ENCODE data around the gene NOTCH2. TPM values are rescaled to one million over a fixed set of nuclear protein-coding genes. Genes with fewer than 3 reads are reported as not detected.
A peak's percentile ranks its signal among the peaks of the same experiment; 100 is the strongest.

NOTCH2 gene
- total RNA-seq, 1 experiment from 2014 or later: 78.5 TPM

GRCh38 chr1:119911775-119912174 lies 157.7 kb downstream of the NOTCH2 start:
- no peak for DNase-seq (ENCODE audit: low read depth)

DNA sequence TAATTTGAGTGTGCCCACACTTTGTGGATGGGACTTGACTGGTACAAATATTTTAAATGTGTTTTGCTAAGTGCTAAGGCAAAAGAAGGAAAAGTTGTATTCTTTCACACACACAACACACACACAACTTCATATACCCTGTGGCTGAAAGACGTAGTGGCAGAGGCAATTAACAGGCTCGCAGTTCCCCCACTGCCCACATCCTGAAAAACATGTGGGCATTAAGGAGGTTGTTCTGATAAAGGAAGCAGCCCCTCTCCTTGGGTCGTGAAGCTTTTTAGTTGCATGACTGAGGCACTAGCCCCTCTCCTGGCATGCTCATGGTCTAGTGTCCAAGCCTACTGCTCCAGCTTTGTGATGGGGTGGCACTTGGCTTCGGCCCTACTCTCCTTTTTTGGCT lies 158.8 kb downstream of the NOTCH2 start:
- no peak for DNase-seq (ENCODE audit: low read depth)

GRCh38 chr1:119909890-119910596 lies 159.4 kb downstream of the NOTCH2 start:
- no peak for DNase-seq (ENCODE audit: low read depth)

DNA sequence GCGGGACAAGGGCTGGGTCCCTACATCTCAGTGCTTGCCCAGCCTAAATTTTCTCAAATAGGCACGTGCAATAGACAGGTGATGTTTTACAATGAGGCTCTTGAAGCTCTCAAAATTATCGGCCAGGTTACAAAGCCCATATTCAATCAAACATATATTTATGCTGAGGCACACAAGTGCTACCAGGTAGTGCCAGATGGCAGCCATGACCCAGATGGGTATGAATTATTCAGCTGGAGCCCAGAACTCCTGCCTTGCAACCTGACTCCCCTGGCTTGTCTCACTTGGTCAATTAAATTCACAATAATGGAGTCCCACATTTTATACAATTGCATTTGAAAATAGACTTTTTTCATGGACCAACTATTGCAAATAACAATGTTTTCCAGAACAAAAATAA lies 160.8 kb downstream of the NOTCH2 start:
- no peak for DNase-seq (ENCODE audit: low read depth)

- DNase-seq (ENCODE audit: low read depth): no peak
Observed at GRCh38 chr1:119906927-119907652, 162.4 kb downstream of the NOTCH2 start.

GRCh38 chr1:119903443-119903835 lies 166.0 kb downstream of the NOTCH2 start:
- DNase-seq (ENCODE audit: low read depth): no peak

DNA sequence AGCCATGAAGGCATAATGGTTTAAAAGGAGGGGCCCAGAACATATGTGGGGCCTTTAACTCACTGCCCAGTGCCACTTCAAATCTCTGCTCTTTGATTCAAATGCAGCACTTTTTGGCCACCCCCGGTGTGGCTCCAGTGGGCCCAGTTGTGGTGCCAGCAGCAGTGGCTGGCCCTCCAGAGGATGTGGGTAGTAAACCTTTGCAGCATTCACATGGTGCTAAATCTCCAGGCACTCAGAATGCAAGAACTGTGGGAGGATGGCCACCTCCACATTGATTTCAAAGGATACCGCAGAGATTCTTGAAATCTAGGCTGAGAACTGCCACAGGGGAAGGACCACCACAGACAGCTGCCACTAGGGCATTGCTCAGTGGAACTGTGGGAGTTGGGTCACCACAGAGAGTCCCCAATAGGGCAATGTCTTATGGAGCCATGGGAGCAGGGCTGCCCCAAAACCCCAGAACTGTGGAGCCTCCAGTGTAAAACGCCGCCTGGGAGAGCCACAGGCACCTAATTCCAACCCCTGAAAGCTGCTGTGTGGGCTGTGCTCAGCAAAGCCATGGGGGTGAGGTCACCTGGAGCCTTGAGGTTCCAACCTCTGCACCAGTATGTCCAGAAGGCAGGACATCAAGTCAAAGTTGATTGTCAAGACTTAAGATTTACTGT lies 166.6 kb downstream of the NOTCH2 start:
- no peak for DNase-seq (ENCODE audit: low read depth)

GRCh38 chr1:119898981-119899720 lies 170.3 kb downstream of the NOTCH2 start:
- no peak for DNase-seq (ENCODE audit: low read depth)

DNA sequence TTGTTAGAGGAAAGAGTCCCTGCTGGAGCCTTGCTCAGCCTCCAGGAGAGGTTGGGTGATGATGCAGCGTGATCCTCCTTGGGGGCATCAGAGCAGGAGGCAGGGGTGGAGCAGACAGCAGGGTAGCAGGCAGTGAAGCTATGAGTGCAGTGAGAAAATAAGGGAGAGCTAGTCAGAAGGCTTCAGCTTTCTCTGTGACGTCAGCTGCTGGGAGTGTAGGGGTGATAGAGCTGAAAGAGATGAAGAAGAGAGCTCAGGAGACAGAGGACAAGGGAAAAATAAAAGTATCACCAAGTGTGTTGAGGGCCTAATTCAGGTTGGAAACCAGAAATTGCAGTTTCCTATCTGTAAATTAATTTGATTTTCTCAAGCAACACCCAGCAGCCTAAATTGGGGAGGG lies 170.9 kb downstream of the NOTCH2 start:
- DNase-seq (ENCODE audit: low read depth): no peak

DNA sequence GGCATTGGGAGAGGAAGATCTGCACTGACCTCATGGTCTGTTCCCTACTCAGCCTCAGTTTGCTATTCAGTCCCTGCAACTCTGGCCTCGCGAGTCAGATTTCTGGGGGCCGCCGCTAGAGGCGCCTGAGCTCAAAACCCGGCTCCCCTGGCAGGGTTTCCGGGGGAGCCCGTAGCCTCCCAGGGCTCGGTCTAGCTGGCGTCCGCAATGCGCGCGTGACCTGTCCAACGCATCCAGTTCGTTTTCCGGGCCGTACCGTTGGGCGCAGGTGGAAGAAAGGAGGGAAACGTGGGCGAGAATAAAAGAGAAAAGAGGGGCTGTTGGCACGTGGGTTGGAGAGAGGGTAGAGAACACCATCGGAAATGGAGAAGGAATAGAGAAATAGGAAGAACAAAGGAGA lies 173.2 kb downstream of the NOTCH2 start, which contains the start of gene ADAM30:
Gene ADAM30 (minus strand): TSS at position 213 of the 400 bp plus-strand sequence. CDS start 179 bp downstream, at position 34.
- no peak for DNase-seq (ENCODE audit: low read depth)

DNA sequence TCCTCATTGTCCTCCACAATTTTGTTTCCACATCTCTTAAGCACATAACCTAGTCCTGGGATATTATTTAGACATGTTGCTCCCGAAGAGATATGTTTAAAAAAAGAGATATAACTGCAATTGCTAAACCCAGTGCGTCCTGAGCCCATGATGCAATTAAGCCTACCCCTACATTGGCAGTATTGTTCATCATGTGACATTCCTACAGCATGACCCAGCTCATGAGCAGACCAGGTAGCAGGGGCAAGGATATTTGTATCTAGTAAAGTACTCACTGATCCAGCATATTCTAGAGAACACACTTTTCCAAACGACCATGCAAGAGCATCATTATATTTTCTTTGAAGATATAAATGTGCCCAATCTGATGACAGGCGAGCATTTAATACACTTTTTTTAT lies 174.4 kb downstream of the NOTCH2 start:
- no peak for DNase-seq (ENCODE audit: low read depth)

GRCh38 chr1:119893827-119894700 lies 175.4 kb downstream of the NOTCH2 start:
- DNase-seq (ENCODE audit: low read depth): no peak

DNA sequence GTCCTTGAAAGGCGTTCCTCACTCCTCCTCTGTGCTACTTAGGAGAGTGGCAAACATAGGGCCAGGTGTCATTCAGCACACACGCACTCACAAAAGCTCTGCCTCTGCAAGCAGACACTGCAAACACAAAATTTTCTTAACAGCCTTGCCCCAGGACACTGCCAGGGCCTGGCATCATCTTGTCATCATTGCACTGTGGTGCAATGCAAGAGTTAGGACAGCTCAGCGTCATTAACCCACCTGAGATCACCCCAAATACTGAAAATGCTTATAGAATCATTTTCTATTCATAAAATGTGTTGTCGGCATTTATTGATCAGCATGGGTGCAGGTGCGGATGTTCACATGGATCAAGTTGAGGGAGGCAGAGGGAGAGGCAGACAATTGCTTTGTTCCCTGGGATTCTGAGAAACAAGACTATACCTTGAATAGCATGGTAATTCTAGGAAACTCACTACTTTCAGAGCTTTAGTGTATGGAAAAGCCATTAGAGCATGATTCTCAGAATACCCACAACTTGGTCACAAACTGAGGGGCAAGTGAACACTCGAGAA lies 176.1 kb downstream of the NOTCH2 start:
- DNase-seq (ENCODE audit: low read depth): no peak

GRCh38 chr1:119891386-119891785 lies 178.1 kb downstream of the NOTCH2 start:
- DNase-seq (ENCODE audit: low read depth): no peak

- DNase-seq (ENCODE audit: low read depth): no peak
Observed at GRCh38 chr1:119888476-119888875, 181.0 kb downstream of the NOTCH2 start.

GRCh38 chr1:119887427-119887826 lies 182.0 kb downstream of the NOTCH2 start:
- DNase-seq (ENCODE audit: low read depth): no peak

DNA sequence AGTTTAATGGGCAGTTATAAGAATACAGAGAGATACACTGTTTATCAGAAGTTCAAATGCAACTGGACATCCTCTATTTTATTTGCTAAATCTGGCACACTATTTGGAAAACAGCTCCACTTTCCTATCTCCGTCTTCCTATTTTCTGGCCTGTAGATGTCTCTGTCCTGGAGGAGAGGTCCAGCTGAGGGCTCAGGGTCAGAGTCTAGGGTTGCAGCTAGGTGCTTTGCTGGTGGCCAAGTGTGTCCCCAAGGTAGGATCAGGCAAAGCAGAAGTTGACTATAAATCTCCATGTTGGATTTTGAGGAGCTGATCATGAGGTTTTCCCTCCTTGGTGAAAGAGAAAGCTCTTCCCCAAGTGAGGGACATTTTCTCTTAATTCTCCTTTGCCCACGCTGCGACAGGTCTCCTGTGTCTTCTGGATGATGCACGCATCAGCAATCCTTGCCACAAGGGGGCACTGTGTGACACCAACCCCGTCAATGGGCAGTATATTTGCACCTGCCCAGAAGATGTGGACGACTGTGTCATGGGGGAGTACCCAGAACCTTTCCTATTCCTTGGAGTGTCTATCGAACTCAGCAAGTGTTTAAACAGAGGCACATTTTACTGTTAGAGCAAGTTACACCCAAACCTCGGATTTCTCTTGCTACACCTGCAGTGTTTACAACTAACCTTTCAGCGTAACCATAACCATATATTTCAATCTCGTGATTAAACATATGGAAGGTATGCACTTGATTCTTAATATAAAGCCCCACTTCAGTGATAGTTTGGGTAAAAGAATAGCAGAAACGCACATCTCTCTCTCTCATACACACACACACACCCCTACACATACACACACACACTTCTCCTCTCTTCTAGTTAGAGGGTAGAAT lies 183.3 kb downstream of the NOTCH2 start:
- peak; percentile 50 for DNase-seq (ENCODE audit: low read depth)

- no peak for DNase-seq (ENCODE audit: low read depth)
Observed at GRCh38 chr1:119884711-119885110, 184.8 kb downstream of the NOTCH2 start.

DNA sequence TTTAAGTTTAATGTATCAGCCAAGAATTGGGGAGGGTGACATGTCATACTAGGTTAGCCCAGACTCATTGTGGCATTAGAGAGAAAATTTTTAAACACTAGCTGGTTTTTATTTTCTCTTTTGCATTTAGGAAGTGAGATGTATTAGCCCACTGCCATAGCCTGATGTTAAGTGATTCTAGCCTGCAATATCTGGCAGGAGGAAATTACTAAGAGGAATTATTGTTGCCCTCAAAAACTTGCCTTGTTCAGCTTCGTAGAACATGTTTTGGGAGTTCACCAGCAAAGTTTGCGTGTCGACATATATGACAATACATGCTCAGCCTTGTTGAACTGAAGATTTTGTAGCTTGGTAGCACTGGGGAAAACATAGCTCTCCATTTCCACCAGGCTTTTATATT lies 185.6 kb downstream of the NOTCH2 start:
- DNase-seq (ENCODE audit: low read depth): no peak
